Medulla oblongata (tissue), 1 donor: ENCODE results near the gene MYCN.

ENCODE experiments used
- DNase-seq: peaks from one replicate; pipeline ENCODE4 v3.0.0-alpha.2; 2015; ENCODE audit errors: extremely low spot score

Gene MYCN

DNA sequence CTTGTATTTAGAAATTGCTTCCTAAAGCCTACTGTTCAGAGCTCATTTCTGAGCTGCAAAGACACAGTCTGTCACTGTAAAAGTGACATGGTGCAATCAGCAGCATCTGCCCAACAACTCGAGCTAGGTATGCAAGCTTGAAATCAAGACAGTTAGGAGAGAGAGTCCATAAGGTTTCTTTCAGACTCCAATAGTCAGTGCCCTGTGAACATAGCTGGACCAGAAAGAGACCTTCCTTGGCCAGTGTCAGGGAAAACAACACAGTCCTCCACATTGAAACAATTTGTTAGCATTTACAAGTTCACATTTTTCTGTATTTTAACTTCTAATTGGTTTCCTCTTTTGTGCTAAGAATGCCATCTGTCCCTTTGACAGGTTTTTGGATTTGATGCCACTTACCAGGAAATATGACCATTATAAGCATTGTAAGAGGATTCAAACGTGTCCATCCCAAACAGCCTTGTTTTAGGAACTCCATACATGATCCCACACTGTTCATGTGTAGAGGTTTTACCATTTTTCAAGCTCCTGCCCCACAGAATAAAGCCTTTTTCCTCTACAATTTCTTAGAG lies 8.9 kb upstream of the MYCN start:
- no peak for DNase-seq

DNA sequence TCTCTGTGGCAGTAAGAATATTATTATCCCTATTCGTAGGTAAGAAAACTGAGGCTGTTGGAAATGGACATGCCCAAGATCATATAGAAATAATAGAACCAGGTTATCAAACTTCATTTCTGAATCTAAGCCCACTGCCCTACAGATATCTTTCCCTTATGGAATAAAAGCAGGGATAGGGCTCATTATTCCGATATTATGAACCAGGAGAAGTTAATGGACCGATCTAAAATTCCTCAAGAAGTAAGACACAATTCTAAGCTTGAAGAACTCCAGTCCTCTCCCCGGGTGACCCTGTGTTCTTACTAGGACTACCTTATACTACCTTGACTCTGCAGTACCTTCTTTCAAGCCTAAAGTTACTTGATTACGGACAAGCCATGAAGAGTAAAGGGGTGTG lies 8.4 kb upstream of the MYCN start:
- DNase-seq = no peak

DNA sequence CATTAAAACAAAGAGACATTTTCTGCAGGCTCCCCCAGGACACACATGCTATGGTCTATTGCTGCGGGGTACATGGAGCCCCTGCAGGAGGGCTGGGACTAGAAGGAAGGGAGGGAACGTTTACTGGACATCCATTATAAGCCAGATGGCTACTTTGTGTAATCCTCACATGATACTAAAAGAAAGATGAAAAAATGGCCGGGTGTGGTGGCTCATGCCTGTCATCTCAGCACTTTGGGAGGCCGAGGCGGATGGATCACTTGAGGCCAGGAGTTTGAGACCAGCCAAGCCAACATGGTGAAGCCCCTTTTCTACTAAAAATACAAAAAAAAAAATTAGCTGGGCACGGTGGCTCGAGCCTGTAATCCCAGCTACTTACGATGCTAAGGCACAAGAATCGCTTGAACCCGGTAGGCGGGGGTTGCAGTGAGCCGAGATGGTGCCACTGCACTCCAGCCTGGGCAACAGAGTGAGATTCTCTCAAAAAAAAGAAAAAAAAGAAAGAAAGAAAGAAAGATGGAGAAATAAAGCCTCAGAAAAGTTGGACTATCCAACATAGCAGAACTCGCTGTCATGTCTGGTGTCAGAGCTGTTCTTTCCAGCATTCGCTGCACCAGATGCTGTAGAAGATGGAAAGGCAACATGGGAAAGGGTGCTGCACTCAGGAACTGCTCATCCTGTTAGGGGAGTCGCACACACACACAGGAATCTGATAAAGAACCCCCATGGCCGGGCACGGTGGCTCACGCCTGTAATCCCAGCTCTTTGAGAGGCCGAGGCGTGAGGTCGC lies 7.8 kb upstream of the MYCN start:
- DNase-seq = no peak

DNA sequence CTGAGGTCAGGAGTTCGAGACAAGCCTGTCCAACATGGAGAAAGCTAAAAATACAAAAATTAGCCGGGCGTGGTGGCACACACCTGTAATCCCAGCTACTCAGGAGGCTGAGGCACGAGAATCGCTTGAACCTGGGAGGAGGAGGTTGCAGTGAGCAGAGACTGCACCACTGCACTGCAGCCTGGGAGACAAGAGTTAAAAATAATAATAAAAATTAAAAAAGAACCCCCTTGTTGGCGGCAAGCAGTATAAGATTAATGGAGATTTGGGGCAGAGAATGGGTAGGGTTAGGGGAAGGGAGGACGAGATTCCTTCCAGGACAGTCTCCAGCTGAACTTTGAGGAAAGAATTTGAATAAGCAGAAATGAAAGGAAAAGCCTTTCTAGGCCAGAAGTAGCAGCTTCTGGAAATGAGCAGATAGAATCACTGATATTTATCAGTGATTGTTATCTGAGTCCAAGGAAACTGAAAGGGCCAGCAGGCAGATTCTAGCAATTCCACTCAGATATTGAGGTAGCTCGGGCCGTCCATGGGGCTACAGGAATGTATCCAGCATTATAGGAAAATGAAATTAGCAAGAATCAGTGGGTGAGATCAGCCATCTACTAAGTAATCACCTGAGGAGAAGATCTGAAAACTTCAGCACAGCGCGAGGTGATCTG lies 7.0 kb upstream of the MYCN start:
- DNase-seq = no peak

DNA sequence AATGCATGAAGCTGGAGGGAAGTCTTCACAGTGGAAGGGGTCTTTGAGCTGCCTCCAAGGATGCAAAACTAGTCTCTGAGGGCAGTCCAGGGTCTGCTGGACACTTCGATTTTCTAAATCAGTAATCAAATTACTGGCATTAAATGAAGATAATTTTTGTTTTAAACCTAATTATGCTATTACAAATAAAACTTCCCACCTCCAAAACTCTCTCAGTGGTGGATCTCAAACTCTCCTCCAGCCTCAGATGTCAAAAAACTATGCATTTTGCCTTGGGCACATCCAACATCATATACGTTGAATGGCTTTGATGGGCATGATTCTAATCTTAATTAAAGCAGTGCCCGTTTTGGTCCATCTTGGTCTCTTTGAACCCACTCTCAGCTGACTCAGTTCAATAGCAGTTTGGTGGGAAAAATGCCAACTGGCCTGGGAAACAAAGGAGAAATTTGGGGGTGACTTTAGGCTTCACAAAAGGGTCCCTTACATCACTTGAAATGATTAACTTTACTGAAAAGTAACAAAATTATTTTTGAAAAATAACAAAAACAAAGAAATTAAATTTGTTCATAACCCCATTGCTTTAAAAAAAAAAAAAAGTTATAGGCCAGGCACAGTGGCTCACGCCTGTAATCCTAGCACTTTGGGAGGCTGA lies 5.9 kb upstream of the MYCN start:
- no peak for DNase-seq

DNA sequence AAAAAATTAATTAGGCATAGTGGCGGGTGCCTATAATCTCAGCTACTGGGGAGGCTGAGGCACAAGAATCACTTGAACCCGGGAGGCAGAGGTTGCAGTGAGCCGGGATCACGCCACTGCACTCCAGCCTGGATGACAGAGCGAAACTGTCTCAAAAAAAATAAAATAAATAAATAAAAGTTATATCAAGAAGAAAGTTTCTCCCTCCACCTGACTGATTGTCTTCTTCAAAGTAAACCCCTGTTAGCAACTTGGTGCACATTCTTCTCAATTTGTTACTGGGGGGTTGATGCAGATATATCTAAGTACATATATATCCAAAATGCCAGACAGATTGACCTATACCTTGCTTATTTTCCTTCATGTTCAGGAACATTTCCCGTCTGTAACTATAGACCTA lies 5.2 kb upstream of the MYCN start:
- DNase-seq = no peak

- DNase-seq = no peak
Measured at GRCh38 chr2:15935675-15936074, 4.7 kb upstream of the MYCN start.

DNA sequence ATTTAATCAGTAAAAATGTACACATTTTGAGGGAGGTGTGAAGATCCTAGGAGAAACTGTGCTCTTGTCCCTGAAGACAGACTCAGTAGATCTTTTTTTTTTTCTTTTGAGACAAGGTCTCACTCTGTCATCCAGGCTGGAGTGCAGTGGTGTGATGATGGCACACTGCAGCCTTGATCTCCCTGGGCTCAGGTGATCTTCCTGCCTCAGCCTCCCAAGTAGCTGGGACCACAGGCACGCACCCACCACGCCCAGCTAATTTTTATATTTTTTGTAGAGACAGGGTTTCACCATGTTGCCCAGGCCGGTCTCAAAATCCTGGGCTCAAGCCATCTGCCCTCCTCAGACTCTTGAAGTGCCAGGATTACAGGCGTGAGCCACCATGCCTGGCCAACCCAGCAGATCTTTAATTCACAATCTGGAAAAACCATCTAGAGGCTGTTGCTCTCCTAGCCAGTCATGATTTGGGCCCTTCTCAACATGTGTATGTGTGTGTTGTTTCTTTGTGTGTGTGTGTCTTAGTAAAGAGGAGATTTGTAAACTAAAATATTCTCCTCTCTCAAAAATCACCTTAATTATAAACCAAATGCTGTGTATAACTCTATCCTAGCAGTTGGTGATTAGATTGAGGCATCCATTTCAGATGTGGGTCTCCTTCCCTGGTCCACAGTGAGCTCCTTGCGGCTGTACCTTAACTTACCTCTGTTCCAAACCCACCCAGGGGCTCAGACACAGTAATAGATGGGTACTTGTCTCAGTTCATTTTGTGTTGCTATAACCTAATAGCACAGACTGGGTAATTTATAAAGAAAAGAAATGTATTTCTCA lies 3.9 kb upstream of the MYCN start:
- DNase-seq = no peak

GRCh38 chr2:15937105-15937881 lies 3.1 kb upstream of the MYCN start:
- no peak for DNase-seq

DNA sequence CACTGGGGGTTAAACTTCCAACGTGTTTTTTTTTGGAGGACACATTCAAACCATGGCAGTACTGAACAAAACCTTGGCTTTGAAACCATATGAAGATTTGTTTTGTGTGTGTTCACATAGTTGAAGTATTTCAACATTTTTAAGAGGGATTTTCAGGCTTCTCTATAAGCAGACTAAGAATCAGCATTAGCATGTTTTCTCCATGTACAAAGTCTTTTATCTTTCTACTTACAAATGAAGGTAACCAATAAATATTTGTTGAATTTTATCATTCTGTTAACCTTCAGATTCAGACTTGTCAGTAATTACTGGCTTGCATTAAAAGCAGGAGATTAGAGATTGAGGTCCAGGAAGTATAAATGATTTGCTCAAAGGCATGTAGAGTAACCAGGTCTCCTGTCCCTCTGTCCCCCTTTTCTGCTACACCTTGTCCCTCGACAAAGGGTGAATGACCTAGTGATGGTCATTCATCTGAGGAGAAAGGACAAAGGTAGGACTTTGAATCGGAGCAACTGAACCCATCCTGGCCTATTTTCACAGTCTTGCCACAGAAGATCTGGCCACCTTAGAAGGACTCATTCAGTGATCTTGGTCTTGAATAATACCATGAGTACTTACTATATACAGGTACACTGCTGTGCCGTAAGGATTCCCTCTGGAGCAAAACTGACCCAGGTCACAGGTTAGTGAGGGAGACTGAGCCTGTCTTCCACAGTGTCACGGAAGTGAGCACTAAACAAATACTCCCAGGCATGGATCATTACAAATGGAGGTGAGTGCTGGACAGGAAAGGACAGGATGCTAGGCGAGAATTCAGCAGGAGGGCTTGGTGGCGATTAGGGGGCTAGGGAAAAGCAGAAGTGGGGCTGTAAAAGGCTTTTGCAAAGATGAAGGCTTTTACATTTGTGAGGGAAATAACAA lies 2.2 kb upstream of the MYCN start:
- no peak for DNase-seq

- DNase-seq = no peak
Measured at GRCh38 chr2:15938803-15939555, 1.4 kb upstream of the MYCN start.

DNA sequence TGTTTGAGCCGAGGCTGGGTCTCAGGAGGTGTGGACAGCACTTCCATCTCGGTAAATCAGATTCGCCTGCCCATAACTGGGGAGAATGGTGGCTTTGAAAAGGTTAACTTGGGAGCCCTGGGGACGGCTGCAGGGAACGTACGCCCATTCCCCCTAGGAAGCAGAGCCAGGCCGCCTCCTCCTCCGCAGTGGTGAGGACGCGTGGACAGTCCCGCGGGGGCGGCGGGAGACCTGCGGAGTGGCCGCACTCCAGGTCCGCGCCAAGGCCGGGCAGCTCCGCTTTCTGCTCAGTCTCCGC lies 845 bp upstream of the MYCN start:
- peak; percentile 5 for DNase-seq

DNA sequence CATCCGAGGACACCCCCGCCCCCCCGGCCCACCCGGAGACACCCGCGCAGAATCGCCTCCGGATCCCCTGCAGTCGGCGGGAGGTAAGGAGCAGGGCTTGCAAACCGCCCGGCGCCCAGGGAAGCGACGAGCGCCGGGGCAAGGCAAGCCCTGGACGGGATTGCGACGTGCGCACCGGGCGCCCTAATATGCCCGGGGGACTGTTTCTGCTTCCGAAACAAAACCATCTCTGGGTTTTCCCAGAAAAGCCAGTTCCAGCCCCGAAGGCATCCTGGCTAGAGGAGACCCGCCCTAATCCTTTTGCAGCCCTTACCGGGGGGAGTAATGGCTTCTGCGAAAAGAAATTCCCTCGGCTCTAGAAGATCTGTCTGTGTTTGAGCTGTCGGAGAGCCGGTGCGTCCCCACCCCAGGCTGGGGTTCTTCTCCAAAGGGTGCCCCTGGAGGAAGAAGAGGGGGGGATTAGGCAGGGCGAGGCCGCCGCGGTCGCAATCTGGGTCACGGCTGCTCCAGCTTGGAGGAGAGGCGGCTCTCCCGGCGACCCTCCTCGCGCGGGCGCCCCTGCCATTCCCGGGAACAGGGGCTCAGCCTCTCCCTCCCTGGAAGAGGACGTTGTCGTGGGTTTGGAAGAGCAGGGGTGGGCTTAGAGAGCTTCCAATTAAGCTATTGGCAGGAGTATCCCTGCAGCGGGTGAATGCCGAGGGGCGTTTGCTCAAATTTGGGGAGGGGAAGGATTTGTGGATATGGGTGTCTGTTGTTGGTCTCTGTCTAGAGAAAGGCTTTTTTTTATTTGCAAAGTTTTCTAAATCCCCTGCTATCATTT lies 521 bp downstream of the MYCN start:
- DNase-seq = peak; percentile 13

GRCh38 chr2:15941481-15941850 lies 1.1 kb downstream of the MYCN start:
- peak; percentile 41 for DNase-seq

DNA sequence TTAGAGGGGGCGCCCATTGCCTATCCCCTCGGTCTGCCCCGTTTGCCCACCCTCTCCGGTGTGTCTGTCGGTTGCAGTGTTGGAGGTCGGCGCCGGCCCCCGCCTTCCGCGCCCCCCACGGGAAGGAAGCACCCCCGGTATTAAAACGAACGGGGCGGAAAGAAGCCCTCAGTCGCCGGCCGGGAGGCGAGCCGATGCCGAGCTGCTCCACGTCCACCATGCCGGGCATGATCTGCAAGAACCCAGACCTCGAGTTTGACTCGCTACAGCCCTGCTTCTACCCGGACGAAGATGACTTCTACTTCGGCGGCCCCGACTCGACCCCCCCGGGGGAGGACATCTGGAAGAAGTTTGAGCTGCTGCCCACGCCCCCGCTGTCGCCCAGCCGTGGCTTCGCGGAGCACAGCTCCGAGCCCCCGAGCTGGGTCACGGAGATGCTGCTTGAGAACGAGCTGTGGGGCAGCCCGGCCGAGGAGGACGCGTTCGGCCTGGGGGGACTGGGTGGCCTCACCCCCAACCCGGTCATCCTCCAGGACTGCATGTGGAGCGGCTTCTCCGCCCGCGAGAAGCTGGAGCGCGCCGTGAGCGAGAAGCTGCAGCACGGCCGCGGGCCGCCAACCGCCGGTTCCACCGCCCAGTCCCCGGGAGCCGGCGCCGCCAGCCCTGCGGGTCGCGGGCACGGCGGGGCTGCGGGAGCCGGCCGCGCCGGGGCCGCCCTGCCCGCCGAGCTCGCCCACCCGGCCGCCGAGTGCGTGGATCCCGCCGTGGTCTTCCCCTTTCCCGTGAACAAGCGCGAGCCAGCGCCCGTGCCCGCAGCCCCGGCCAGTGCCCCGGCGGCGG lies 1.7 kb downstream of the MYCN start:
- DNase-seq = peak; percentile 23

GRCh38 chr2:15942711-15943345 lies 2.5 kb downstream of the MYCN start:
- DNase-seq = no peak
